ENCODE results near the gene KCTD2. TPM values are rescaled to one million over a fixed set of nuclear protein-coding genes. Genes with fewer than 3 reads are reported as not detected.
A peak's percentile ranks its signal among the peaks of the same experiment; 100 is the strongest.

KCTD2 gene
- total and polyA plus RNA-seq, 5 donors from 2014 or later = 5.8 to 23.4 (median 8.5) TPM

GRCh38 chr17:75082683-75083082 is 35.7 kb downstream of the KCTD2 start:
- H3K36me3 ChIP-seq (ENCODE audit: control insufficient read depth, insufficient read depth, low read length) = no peaks in the 10 kb centered on the region
- Mint-ChIP-seq H3K9me3 (no peaks in the 10 kb centered on the region), H3K27ac (no peak overlapping the region), H3K4me3 (no peak overlapping the region), H3K27me3 (no peaks in the 10 kb centered on the region), H3K4me1 (peaks cover 0 to 37% (median 4%) of the 10 kb centered on the region in 4 donors), H3K36me3 (no peaks in the 10 kb centered on the region)
- no peak for ATAC-seq (ENCODE audit: low read depth in 2 of 2)
- no peaks in the 10 kb centered on the region for H3K9me3 ChIP-seq (ENCODE audit: control insufficient read depth in 2 of 2, low read length in 2 of 2)
- DNase-seq = no peak
- no peak overlapping the region for H3K4me3 ChIP-seq (ENCODE audit: low read depth, low read length)
- no peaks in the 10 kb centered on the region for H3K27me3 ChIP-seq (ENCODE audit: control insufficient read depth, insufficient read depth, low read length)
- no peak overlapping the region for H3K27ac ChIP-seq (ENCODE audit: insufficient read depth, low read length, poor library complexity, severe bottlenecking)
- H3K4me1 ChIP-seq (ENCODE audit: control insufficient read depth, insufficient read depth, low read length, poor library complexity, severe bottlenecking) = peaks cover 14% of the 10 kb centered on the region

- peaks cover 0 to 39% (median 4%) of the 10 kb centered on the region in 4 donors for H3K4me1 Mint-ChIP-seq
- Histone ChIP-seq H3K9me3 (ENCODE audit: control insufficient read depth in 2 of 2, low read length in 2 of 2) (no peaks in the 10 kb centered on the region), H3K4me3 (ENCODE audit: low read depth, low read length) (no peak overlapping the region), H3K27ac (ENCODE audit: insufficient read depth, low read length, poor library complexity, severe bottlenecking) (no peak overlapping the region), H3K27me3 (ENCODE audit: control insufficient read depth, insufficient read depth, low read length) (no peaks in the 10 kb centered on the region), H3K4me1 (ENCODE audit: control insufficient read depth, insufficient read depth, low read length, poor library complexity, severe bottlenecking) (peaks cover 19% of the 10 kb centered on the region), H3K36me3 (ENCODE audit: control insufficient read depth, insufficient read depth, low read length) (no peaks in the 10 kb centered on the region)
- no peaks in the 10 kb centered on the region for H3K36me3 Mint-ChIP-seq
- H3K27me3 Mint-ChIP-seq = no peaks in the 10 kb centered on the region
- H3K9me3 Mint-ChIP-seq = no peaks in the 10 kb centered on the region
- peak overlapping the region in 1 of 4 donors; percentile 47 for H3K4me3 Mint-ChIP-seq
- no peak for DNase-seq
- peak overlapping the region in 1 of 3 donors; percentile 52 for H3K27ac Mint-ChIP-seq
- ATAC-seq (ENCODE audit: low read depth in 2 of 2) = no peak
Observed at GRCh38 chr17:75084039-75084660, 37.1 kb downstream of the KCTD2 start.

GRCh38 chr17:75086496-75087181 is 39.6 kb downstream of the KCTD2 start:
- ATAC-seq (ENCODE audit: low read depth in 2 of 2) = no peak
- Mint-ChIP-seq H3K4me1 (peaks cover 0 to 46% (median 11%) of the 10 kb centered on the region in 4 donors), H3K4me3 (peak overlapping the region; percentile 85 to 91 (median 86)), H3K27ac (peak overlapping the region; percentile 76 to 86 (median 86)), H3K36me3 (no peaks in the 10 kb centered on the region), H3K9me3 (no peaks in the 10 kb centered on the region), H3K27me3 (no peaks in the 10 kb centered on the region)
- no peak for DNase-seq
- H3K27ac ChIP-seq (ENCODE audit: insufficient read depth, low read length, poor library complexity, severe bottlenecking) = no peak overlapping the region
- no peaks in the 10 kb centered on the region for H3K36me3 ChIP-seq (ENCODE audit: control insufficient read depth, insufficient read depth, low read length)
- no peaks in the 10 kb centered on the region for H3K27me3 ChIP-seq (ENCODE audit: control insufficient read depth, insufficient read depth, low read length)
- no peaks in the 10 kb centered on the region for H3K9me3 ChIP-seq (ENCODE audit: control insufficient read depth in 2 of 2, low read length in 2 of 2)
- H3K4me1 ChIP-seq (ENCODE audit: control insufficient read depth, insufficient read depth, low read length, poor library complexity, severe bottlenecking) = peaks cover 24% of the 10 kb centered on the region
- H3K4me3 ChIP-seq (ENCODE audit: low read depth, low read length) = no peak overlapping the region

- no peaks in the 10 kb centered on the region for H3K9me3 Mint-ChIP-seq
- peak overlapping the region; percentile 55 for H3K4me3 ChIP-seq (ENCODE audit: low read depth, low read length)
- peaks cover 0 to 50% (median 12%) of the 10 kb centered on the region in 4 donors for H3K4me1 Mint-ChIP-seq
- H3K36me3 Mint-ChIP-seq = no peaks in the 10 kb centered on the region
- no peaks in the 10 kb centered on the region for H3K9me3 ChIP-seq (ENCODE audit: control insufficient read depth in 2 of 2, low read length in 2 of 2)
- H3K27me3 Mint-ChIP-seq = no peaks in the 10 kb centered on the region
- ATAC-seq (ENCODE audit: low read depth in 2 of 2) = no peak
- peak overlapping the region; percentile 77 to 87 (median 86) for H3K4me3 Mint-ChIP-seq
- peaks cover 24% of the 10 kb centered on the region for H3K4me1 ChIP-seq (ENCODE audit: control insufficient read depth, insufficient read depth, low read length, poor library complexity, severe bottlenecking)
- peak overlapping the region; percentile 86 to 92 (median 86) for H3K27ac Mint-ChIP-seq
- H3K36me3 ChIP-seq (ENCODE audit: control insufficient read depth, insufficient read depth, low read length) = no peaks in the 10 kb centered on the region
- no peak for DNase-seq
- peak overlapping the region; percentile 68 for H3K27ac ChIP-seq (ENCODE audit: insufficient read depth, low read length, poor library complexity, severe bottlenecking)
- H3K27me3 ChIP-seq (ENCODE audit: control insufficient read depth, insufficient read depth, low read length) = no peaks in the 10 kb centered on the region
Observed at GRCh38 chr17:75087182-75087557, 40.1 kb downstream of the KCTD2 start.

GRCh38 chr17:75087558-75088453 is 40.8 kb downstream of the KCTD2 start, which contains the start of gene SLC16A5:
Gene SLC16A5 (plus strand): TSS chr17:75087954. CDS start chr17:75093637, 5,683 bp downstream.
- Histone ChIP-seq H3K4me3 (ENCODE audit: low read depth, low read length) (peak within 1 kb of the TSS; percentile 55), H3K27me3 (ENCODE audit: control insufficient read depth, insufficient read depth, low read length) (no peaks in the 10 kb centered on the region), H3K27ac (ENCODE audit: insufficient read depth, low read length, poor library complexity, severe bottlenecking) (peak within 1 kb of the TSS; percentile 68), H3K9me3 (ENCODE audit: control insufficient read depth in 2 of 2, low read length in 2 of 2) (no peaks in the 10 kb centered on the region), H3K4me1 (ENCODE audit: control insufficient read depth, insufficient read depth, low read length, poor library complexity, severe bottlenecking) (peaks cover 24% of the 10 kb centered on the region), H3K36me3 (ENCODE audit: control insufficient read depth, insufficient read depth, low read length) (no peaks in the 10 kb centered on the region)
- peak within 1 kb of the TSS; percentile 85 to 91 (median 86) for H3K4me3 Mint-ChIP-seq
- H3K27me3 Mint-ChIP-seq = no peaks in the 10 kb centered on the region
- H3K36me3 Mint-ChIP-seq = no peaks in the 10 kb centered on the region
- H3K9me3 Mint-ChIP-seq = no peaks in the 10 kb centered on the region
- DNase-seq = peak; percentile 29 to 64 (median 31)
- peak within 1 kb of the TSS; percentile 86 to 92 (median 89) for H3K27ac Mint-ChIP-seq
- ATAC-seq (ENCODE audit: low read depth in 2 of 2) = peak; percentile 56 to 67
- peaks cover 0 to 51% (median 13%) of the 10 kb centered on the region in 4 donors for H3K4me1 Mint-ChIP-seq

GRCh38 chr17:75088465-75089417 is 41.7 kb downstream of the KCTD2 start:
- Histone ChIP-seq H3K27ac (ENCODE audit: insufficient read depth, low read length, poor library complexity, severe bottlenecking) (no peak overlapping the region), H3K9me3 (ENCODE audit: control insufficient read depth in 2 of 2, low read length in 2 of 2) (no peaks in the 10 kb centered on the region), H3K4me3 (ENCODE audit: low read depth, low read length) (no peak overlapping the region), H3K36me3 (ENCODE audit: control insufficient read depth, insufficient read depth, low read length) (no peaks in the 10 kb centered on the region), H3K4me1 (ENCODE audit: control insufficient read depth, insufficient read depth, low read length, poor library complexity, severe bottlenecking) (peaks cover 24% of the 10 kb centered on the region), H3K27me3 (ENCODE audit: control insufficient read depth, insufficient read depth, low read length) (no peaks in the 10 kb centered on the region)
- DNase-seq (no peak), ATAC-seq (ENCODE audit: low read depth in 2 of 2) (peak in 1 of 2 donors; percentile 17)
- Mint-ChIP-seq H3K4me3 (peak overlapping the region; percentile 79 to 86 (median 80)), H3K27ac (peak overlapping the region; percentile 62 to 89 (median 76)), H3K9me3 (no peaks in the 10 kb centered on the region), H3K27me3 (no peaks in the 10 kb centered on the region), H3K36me3 (no peaks in the 10 kb centered on the region), H3K4me1 (peaks cover 0 to 51% (median 13%) of the 10 kb centered on the region in 4 donors)
